SU-DHL-6 (cell line): ENCODE results near the gene ZC3HAV1.

ENCODE experiments used
- CTCF ChIP-seq: fragments of 200-600 bp; sonication (generic); IDR thresholded peaks from one replicate; pipeline ENCODE4 v1.5.1; 2017; ENCODE audit warnings: antibody characterized with exemption, mild to moderate bottlenecking, low read length, moderate library complexity; ENCODE audit not compliant: insufficient read depth, poor library complexity, severe bottlenecking
- EZH2phosphoT487 ChIP-seq: fragments of 200-600 bp; sonication (generic), shearing (Covaris generic); conservative IDR thresholded peaks from 2 replicates; pipeline ENCODE4 v1.6.1; 2018; ENCODE audit warnings: mild to moderate bottlenecking, antibody characterized with exemption, low read length, moderate library complexity, mixed read lengths

GRCh38 chr7:139026551-139026950 is 83.0 kb downstream of the ZC3HAV1 start:
- TF ChIP-seq CTCF (no peak), EZH2phosphoT487 (no peak)
